CD14-positive monocyte (primary cell): Measurements from ENCODE around the gene R3HDM1. TPM values are rescaled to one million over a fixed set of nuclear protein-coding genes. Genes with fewer than 3 reads are reported as not detected.
"Not testable (repeated sequence)": the region's sequence is repeated elsewhere in the genome, so short reads cannot be mapped to it uniquely, and the experiment has no call there.

Experiments
- DNase-seq, 3 donors: peaks; one replicate each; pipeline ENCODE4 v3.0.0-alpha.2; 2011 to 2022
- H2AFZ ChIP-seq: 2 replicates; pipeline ENCODE4 v1.6.0; 2012; ENCODE audit warnings: mild to moderate bottlenecking, low read depth, low read length, inconsistent platforms; ENCODE audit not compliant: insufficient read depth, poor library complexity, severe bottlenecking
- H3K27ac ChIP-seq, 2 donors: 1 replicate in 1 of 2; 2 replicates in 1 of 2; pipeline ENCODE4 v1.5.1; 2012 to 2013; ENCODE audit warnings: low read length in 2 of 2, control low read depth in 1 of 2, inconsistent platforms in 1 of 2, low read depth in 1 of 2, mild to moderate bottlenecking in 1 of 2
- H3K27me3 ChIP-seq, 2 donors: one replicate each; pipeline versions ENCODE4 v1.6.0 to v1.6.1; 2011 to 2013; ENCODE audit warnings: low read length in 2 of 2; ENCODE audit not compliant: control insufficient read depth in 2 of 2, insufficient read depth in 2 of 2
- H3K36me3 ChIP-seq, 2 donors: replicated peaks in 1 of 2; 1 replicate in 1 of 2; 2 replicates in 1 of 2; pipeline versions ENCODE4 v1.5.1 to v1.6.1; 2012 to 2013; ENCODE audit warnings: low read length in 2 of 2, control low read depth in 1 of 2, inconsistent platforms in 1 of 2, mild to moderate bottlenecking in 1 of 2; ENCODE audit not compliant: insufficient read depth in 2 of 2, control insufficient read depth in 1 of 2
- H3K4me1 ChIP-seq, 2 donors: 1 replicate in 1 of 2; 2 replicates in 1 of 2; pipeline versions ENCODE4 v1.5.1 to v1.6.1; 2012 to 2013; ENCODE audit warnings: low read length in 2 of 2, control low read depth in 1 of 2, inconsistent platforms in 1 of 2, mild to moderate bottlenecking in 1 of 2, moderate library complexity in 1 of 2; ENCODE audit not compliant: insufficient read depth in 2 of 2, control insufficient read depth in 1 of 2
- H3K4me2 ChIP-seq: replicated peaks from 2 replicates; pipeline ENCODE3; 2012; ENCODE audit warnings: low read length, moderate library complexity, mild to moderate bottlenecking; ENCODE audit not compliant: poor library complexity, severe bottlenecking; ENCODE audit errors: extremely low read depth
- H3K4me3 ChIP-seq, 3 experiments: fragments of 200-600 bp in 1 of 3; sonication (generic) in 1 of 3; replicated peaks in 1 of 3; 1 replicate in 2 of 3; 2 replicates in 1 of 3; pipeline ENCODE4 v1.5.1; 2011 to 2013; ENCODE audit warnings: low read length in 3 of 3, mild to moderate bottlenecking in 3 of 3, control low read depth in 2 of 3, low read depth in 2 of 3, inconsistent platforms in 1 of 3, moderate library complexity in 1 of 3
- H3K79me2 ChIP-seq: 2 replicates; pipeline ENCODE4 v1.6.0; 2012; ENCODE audit warnings: mild to moderate bottlenecking, control low read depth, inconsistent platforms, low read length, moderate library complexity; ENCODE audit not compliant: insufficient read depth
- H3K9ac ChIP-seq: 2 replicates; pipeline ENCODE4 v1.6.0; 2017; ENCODE audit warnings: low read length, mild to moderate bottlenecking; ENCODE audit not compliant: insufficient read depth, poor library complexity, severe bottlenecking
- H3K9me3 ChIP-seq, 2 donors: replicated peaks in 1 of 2; 1 replicate in 1 of 2; 2 replicates in 1 of 2; pipeline versions ENCODE4 v1.5.1 to v1.6.1; 2012 to 2013; ENCODE audit warnings: low read length in 2 of 2, control low read depth in 1 of 2; ENCODE audit not compliant: control insufficient read depth in 1 of 2, insufficient read depth in 1 of 2
- H4K20me1 ChIP-seq: 2 replicates; pipeline ENCODE4 v1.6.0; 2012; ENCODE audit warnings: mild to moderate bottlenecking, low read length, control low read depth, moderate library complexity; ENCODE audit not compliant: insufficient read depth
- H3K27ac Mint-ChIP-seq, 7 donors: one replicate each; pipeline ENCODE4 v1.8.0; 2020; ENCODE audit warnings: mild to moderate bottlenecking in 7 of 7, mixed read lengths in 7 of 7, moderate library complexity in 6 of 7, inconsistent platforms in 2 of 7
- H3K27me3 Mint-ChIP-seq, 3 donors: one replicate each; pipeline ENCODE4 v1.8.0; 2021 to 2022; ENCODE audit warnings: low read depth in 3 of 3, mild to moderate bottlenecking in 3 of 3, mixed read lengths in 3 of 3, moderate library complexity in 3 of 3, inconsistent platforms in 1 of 3
- H3K36me3 Mint-ChIP-seq, 2 donors: one replicate each; pipeline ENCODE4 v1.8.0; 2020; ENCODE audit warnings: mixed read lengths in 2 of 2, inconsistent platforms in 1 of 2, mild to moderate bottlenecking in 1 of 2
- H3K4me1 Mint-ChIP-seq: one replicate; pipeline ENCODE4 v1.8.0; 2020; ENCODE audit warnings: mild to moderate bottlenecking, mixed read lengths
- H3K4me3 Mint-ChIP-seq, 2 donors: one replicate each; pipeline ENCODE4 v1.8.0; 2020; ENCODE audit warnings: mild to moderate bottlenecking in 2 of 2, mixed read lengths in 2 of 2, moderate library complexity in 1 of 2
- H3K9me3 Mint-ChIP-seq, 7 donors: one replicate each; pipeline ENCODE4 v1.8.0; 2020 to 2022; ENCODE audit warnings: mixed read lengths in 7 of 7, mild to moderate bottlenecking in 6 of 7, moderate library complexity in 6 of 7, inconsistent platforms in 2 of 7
- WGBS: methylation state at CpG from one replicate; pipeline ENCODE4 v1.1.5; 2013; ENCODE audit warnings: missing lambda C conversion rate; ENCODE audit not compliant: insufficient coverage; 5-methylcytosine and 5-hydroxymethylcytosine counted together
- intact Hi-C, 2 donors: fragments of 100-400 bp; cut with micrococcal nuclease; formaldehyde crosslinking; loops; one replicate each; pipeline versions ENCODE4 v1.15.0 to v1.15.1; 2023
- polyA plus RNA-seq, 3 donors: library from polyadenylated mRNA; depleted of rRNA in 1 of 3; unstranded in 2 of 3; stranded (reverse) in 1 of 3; fragments of 300-500 nt in 2 of 3; fragments of >200 nt in 1 of 3; fragmentation: Illumina TruSeq in 2 of 3; gene quantifications; 1 replicate in 2 of 3; 2 replicates in 1 of 3; pipeline ENCODE4 v1.2.3, GENCODE V29; 2012 to 2021
- TF ChIP-seq, protein P1 (sequence below): fragments of 200-600 bp; IDR thresholded peaks from one replicate; pipeline ENCODE4 v1.8.0; 2022; ENCODE audit warnings: antibody characterized with exemption, mild to moderate bottlenecking

The R3HDM1 gene
- polyA plus RNA-seq, 3 donors = 5.4 to 24.5 (median 13.1) TPM

DNA sequence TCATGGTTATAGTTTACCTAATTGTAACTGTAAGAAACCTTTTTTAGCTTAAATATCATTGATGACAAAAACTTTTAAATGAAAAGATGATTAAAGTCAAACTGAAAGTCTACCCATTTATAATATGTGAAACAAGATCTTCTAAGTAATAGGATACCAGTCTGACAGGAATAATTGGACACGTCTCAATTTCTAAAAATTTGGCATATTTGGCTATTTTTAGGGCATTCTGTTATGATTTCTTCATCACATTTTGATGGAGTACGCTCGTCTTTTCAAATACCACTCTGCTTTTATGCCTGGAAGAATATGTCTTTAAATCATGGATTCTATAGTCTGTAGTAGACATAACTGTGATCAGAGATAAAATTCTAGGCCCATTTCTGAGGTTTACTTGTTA lies 1.3 kb downstream of the R3HDM1 start:
- no peaks in the 10 kb centered on the region for H3K9me3 Mint-ChIP-seq
- H3K9ac ChIP-seq = no peak overlapping the region
- intact Hi-C loops = loop anchor here (5.0 kb wide), 2 partner anchors 210 to 615 kb away; partner anchors contain the start of genes CCNT2 (in 2 of the 2) and UBXN4 (in 1 of the 2)
- H3K79me2 ChIP-seq = peaks cover 71% of the 10 kb centered on the region
- H3K9me3 ChIP-seq = no peaks in the 10 kb centered on the region
- H3K27ac Mint-ChIP-seq = no peak overlapping the region
- H3K27ac ChIP-seq = no peak overlapping the region
- no peak for DNase-seq
- peak overlapping the region; percentile 90 for H3K4me2 ChIP-seq
- no peaks in the 10 kb centered on the region for H3K36me3 ChIP-seq
- peak overlapping the region; percentile 99 for H2AFZ ChIP-seq
- no peaks in the 10 kb centered on the region for H3K27me3 ChIP-seq
- peaks cover 14 to 26% of the 10 kb centered on the region in 2 donors for H3K4me1 ChIP-seq
- TF ChIP-seq, protein P1, sequence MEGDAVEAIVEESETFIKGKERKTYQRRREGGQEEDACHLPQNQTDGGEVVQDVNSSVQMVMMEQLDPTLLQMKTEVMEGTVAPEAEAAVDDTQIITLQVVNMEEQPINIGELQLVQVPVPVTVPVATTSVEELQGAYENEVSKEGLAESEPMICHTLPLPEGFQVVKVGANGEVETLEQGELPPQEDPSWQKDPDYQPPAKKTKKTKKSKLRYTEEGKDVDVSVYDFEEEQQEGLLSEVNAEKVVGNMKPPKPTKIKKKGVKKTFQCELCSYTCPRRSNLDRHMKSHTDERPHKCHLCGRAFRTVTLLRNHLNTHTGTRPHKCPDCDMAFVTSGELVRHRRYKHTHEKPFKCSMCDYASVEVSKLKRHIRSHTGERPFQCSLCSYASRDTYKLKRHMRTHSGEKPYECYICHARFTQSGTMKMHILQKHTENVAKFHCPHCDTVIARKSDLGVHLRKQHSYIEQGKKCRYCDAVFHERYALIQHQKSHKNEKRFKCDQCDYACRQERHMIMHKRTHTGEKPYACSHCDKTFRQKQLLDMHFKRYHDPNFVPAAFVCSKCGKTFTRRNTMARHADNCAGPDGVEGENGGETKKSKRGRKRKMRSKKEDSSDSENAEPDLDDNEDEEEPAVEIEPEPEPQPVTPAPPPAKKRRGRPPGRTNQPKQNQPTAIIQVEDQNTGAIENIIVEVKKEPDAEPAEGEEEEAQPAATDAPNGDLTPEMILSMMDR = no peak
- no peaks in the 10 kb centered on the region for H3K36me3 Mint-ChIP-seq
- WGBS = 0% methylated on average over 1 of the region's 3 CpGs
- no peaks in the 10 kb centered on the region for H4K20me1 ChIP-seq
- peaks cover 0 to 1% (median 0%) of the 10 kb centered on the region in 3 donors for H3K27me3 Mint-ChIP-seq
- H3K4me3 Mint-ChIP-seq = no peak overlapping the region
- peaks cover 19% of the 10 kb centered on the region for H3K4me1 Mint-ChIP-seq
- peak overlapping the region in 1 of 3 experiments; percentile 3 for H3K4me3 ChIP-seq

DNA sequence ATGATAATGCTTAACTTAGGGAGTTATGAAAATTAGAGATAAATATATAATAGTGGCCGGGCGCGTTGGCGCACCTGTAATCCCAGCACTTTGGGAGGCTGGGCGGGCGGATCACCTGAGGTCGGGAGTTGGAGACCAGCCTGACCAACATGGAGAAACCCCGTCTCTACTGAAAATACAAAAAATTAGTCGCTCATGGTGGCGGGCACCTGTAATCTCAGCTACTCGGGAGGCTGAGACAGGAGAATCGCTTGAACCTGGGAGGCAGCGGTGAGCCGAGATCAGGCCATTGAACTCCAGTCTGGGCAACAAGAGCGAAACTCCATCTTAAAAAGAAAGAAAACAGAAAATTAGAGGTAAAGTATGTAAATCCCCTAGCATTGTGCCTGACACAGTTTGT lies 2.3 kb downstream of the R3HDM1 start:
- H4K20me1 ChIP-seq, H3K27ac ChIP-seq, H3K4me3 Mint-ChIP-seq, H3K27me3 ChIP-seq, H2AFZ ChIP-seq, H3K4me3 ChIP-seq, H3K4me2 ChIP-seq, H3K27me3 Mint-ChIP-seq, H3K36me3 Mint-ChIP-seq, H3K36me3 ChIP-seq, H3K9ac ChIP-seq, H3K9me3 ChIP-seq, H3K9me3 Mint-ChIP-seq, DNase-seq: not testable (repeated sequence)
- Mint-ChIP-seq H3K4me1 (peaks cover 19% of the 10 kb centered on the region), H3K27ac (peak overlapping the region in 2 of 7 donors; percentile 18 to 35)
- intact Hi-C loops = loop anchor here (5.0 kb wide), 2 partner anchors 209 to 616 kb away; partner anchors contain the start of genes CCNT2 (in 2 of the 2) and UBXN4 (in 1 of the 2)
- H3K79me2 ChIP-seq = peaks cover 73% of the 10 kb centered on the region
- H3K4me1 ChIP-seq = peaks cover 14 to 26% of the 10 kb centered on the region in 2 donors
- 100% methylated on average over 14 of the region's 15 CpGs for WGBS
